Right ventricle myocardium superior (tissue), 1 donor: ENCODE results near the gene CHN2. TPM values are rescaled to one million over a fixed set of nuclear protein-coding genes. Genes with fewer than 3 reads are reported as not detected.

ENCODE experiments used
- ATAC-seq: fragments of 200-7000 bp; cut with Tn5 transposase; one replicate; pipeline ENCODE4 v1.9.1; 2020; ENCODE audit warnings: mild to moderate bottlenecking; ENCODE audit not compliant: poor library complexity
- DNase-seq: peaks from one replicate; pipeline ENCODE4 v3.0.0-alpha.2; 2020
- intact Hi-C: fragments of 100-400 bp; cut with DNase I; formaldehyde crosslinking; loops from one replicate; pipeline ENCODE4 v1.11.2; 2022
- total RNA-seq: library from RNA; stranded (reverse); fragmentation: NEBNext Ultra II Directional; extraction: Animal tissue kit (Norgen Biotek cat#: 25700); gene quantifications from one replicate; pipeline ENCODE4 v1.2.1, GENCODE V29; 2021
- donor health status: DM: no; HTN: yes; CAD: no; lungs with severe emphysema.

Gene CHN2
- total RNA-seq, 1 donor from 2014 or later = 17.7 TPM

DNA sequence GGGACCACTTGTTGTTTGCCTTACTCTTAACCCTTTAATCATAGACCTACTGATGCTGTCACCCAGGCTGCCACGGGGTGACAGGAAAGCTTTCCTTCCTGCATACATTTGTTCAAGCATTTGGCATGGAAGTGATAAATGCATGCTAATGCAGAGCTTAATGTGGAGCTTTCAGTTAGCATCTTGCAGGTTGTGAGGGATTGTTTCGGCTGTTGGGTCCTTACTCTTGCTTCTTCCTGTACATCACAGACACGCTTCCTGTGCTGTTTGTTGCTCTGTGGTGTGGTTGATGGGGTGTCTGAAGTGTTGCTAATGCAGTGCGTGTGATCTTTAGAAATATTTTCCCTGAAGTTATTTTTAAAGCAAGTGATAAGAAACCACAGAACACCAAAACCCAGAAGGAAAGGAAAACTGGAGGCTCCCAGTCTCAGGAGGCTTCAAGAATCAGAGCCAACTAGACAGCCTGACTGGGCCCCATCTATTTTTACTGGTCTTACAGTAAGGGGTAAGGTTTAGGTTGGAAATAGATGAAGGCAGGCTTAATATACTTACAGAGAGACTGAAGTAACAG is 143.1 kb downstream of the CHN2 start:
- no peak for ATAC-seq
- intact Hi-C loops = no loop called here
- no peak for DNase-seq

DNA sequence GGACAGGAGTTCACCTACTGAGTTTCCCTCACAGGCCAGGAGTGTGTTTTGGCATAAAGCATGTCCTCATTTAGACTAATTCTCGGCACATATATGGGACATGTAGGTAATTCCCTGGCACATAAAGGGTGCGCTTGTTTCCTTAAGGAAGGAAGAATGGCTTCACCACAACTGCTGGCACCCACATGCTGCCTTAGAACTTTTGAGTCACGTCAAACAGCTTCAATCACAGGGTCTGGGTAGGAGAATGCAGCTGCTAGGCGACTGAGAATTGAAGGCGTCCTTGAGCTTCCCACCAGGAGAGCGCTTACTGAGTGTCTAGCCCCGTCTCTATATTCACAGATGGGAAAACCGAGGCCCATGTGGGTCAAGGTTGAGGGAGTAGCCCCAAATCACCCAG is 146.1 kb downstream of the CHN2 start:
- DNase-seq (no peak), ATAC-seq (no peak)
- intact Hi-C loops = loop anchor here (10.0 kb wide), 1 partner anchor 146 kb away; the partner anchor contains the start of gene CHN2

DNA sequence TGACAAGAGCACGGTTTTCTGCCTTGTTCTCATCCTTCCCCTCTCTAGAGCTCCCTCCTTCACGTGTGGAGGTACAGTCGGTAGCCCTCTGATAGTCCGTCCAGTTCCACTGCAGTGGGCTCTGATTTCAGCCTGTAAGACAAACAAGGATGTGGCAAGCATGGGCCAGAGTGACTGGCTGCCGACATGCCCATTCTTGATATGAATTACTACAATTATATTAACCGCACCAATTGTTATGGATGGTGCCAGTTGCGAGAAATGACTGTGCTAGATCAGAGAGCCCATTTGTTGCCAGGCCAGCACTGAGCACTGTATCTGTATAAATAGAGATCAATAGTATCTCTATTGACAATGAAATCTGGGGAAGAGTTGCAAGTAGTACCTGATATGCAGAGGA is 146.6 kb downstream of the CHN2 start:
- intact Hi-C loops = loop anchor here (10.0 kb wide), 1 partner anchor 146 kb away; the partner anchor contains the start of gene CHN2
- ATAC-seq = no peak
- DNase-seq = no peak

DNA sequence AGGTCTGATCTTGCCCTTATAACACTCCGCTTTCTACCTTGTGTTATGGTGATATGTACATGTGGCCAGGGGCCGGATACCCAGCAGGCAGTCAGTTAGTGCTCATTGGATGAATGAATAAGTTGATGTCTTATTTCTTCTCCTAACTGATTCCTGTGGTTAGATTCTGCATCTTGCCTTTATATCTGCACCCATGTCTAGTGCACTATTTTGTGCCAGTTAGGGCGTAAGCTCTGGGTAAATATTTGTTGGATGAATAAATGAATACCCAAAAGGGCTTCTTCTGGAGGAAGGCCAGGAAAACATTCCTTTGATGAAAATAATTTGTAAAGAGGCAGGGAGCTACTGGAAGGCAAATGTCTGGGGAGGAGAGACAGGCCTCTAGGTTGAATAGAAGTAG is 148.2 kb downstream of the CHN2 start:
- ATAC-seq = no peak
- intact Hi-C loops = loop anchor here (10.0 kb wide), 1 partner anchor 148 kb away; the partner anchor contains the start of gene CHN2
- DNase-seq = no peak

DNA sequence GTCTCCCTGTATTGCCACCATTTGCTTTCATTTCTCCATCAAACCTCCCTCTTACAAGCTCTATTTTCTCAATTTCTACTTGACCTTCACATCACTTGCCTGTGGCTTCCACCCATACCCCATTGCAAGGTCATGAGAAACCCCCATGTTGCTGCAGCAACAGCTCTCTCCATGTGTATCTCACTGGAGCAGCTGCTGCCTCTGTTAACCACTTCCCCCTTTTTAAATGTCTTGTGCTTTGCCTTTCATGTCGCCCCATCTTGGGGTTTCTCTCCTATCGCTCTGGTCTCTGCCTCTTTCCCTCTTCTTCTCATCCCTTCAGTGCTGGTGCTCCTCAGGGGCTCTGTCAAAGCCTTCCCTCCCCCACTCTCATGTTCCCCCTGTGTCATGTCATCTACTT is 148.8 kb downstream of the CHN2 start:
- intact Hi-C loops = loop anchor here (10.0 kb wide), 1 partner anchor 149 kb away; the partner anchor contains the start of gene CHN2
- DNase-seq (no peak), ATAC-seq (no peak)

DNA sequence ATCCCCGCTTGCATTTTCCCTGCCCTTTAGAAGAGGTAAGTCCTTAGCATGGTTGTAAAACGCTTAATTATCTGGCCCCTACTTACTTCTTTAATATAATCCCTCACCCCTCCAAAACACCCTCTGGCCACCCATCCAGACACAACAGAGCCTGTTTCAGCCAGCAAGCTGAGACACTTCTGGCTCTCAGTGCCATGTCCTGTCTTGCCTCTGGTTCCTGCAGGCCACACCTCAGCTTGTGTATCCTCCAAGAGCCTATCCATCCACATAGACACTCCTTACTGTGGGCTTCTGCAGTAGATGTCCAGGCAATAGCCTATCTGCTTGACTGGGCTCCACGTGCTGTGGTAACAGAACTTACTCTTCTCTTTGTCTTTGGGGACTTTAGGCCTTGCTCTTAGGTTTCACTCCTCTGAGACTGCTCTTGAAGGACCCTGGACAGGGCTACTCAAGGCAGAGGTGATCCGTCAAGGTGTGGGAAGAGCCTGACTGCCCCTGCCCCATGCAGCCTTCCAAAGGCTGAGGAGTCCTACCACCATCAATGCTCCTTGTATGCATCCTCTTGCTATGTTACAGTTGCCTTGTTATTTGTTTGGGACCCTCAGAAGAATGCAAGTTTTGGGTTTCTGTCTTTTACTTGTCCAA is 149.9 kb downstream of the CHN2 start:
- ATAC-seq = no peak
- intact Hi-C loops = loop anchor here (10.0 kb wide), 1 partner anchor 150 kb away; the partner anchor contains the start of gene CHN2
- DNase-seq = no peak

DNA sequence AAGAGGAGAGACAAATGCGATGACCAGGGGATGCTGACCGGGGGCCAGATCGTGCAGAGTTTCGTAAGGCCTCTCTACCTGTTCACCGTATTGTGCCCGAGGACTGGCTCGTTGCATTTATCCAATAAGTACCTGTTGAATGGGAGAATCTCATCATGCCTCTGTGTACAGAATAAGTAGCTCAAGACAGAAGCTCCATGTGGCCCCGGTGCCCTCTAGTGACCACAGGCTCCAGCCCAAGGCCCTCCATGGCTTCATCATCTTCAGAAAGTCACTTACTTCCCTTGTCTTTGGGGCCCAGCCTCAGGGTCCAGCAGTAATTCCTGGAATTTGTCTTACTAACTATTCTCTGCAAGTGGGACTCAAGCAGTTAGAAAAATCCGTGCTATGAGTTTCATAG is 151.0 kb downstream of the CHN2 start:
- intact Hi-C loops = loop anchor here (10.0 kb wide), 1 partner anchor 151 kb away; the partner anchor contains the start of gene CHN2
- ATAC-seq (no peak), DNase-seq (peak; percentile 56)

DNA sequence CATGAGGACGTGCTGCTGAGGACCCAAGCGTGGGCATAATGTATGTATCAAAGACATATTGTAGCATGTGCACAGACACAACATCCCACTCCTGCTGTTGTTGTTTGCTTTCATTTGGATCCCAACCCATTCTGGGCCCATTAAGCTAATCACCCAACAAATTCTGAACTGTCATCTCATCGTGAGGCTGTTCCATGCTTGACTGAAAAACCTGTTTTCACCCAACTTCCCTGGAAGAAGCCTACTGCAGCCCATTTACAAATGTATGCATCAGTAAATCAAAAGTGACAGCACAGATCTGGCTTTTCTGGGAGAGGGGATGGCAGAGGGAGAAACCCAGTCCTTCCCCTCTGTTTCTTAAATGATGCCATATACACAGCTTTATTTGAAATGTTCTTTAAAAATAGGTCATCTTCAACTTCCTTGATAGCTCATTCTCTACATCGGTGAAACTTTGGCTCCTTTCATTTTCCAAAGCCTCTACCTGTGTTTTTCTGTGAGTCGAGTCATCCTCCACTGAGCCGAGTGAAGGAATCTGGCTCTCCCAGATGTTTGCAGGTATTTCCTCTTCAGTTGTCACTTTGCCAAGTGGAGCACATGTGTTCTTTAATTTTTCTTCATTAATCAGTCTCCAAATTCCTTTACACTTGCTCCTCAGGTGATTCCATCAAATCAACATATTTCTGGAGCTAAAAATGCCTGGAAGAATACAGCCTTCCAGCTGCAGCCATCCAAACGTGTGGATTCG is 151.8 kb downstream of the CHN2 start:
- intact Hi-C loops = loop anchor here (10.0 kb wide), 1 partner anchor 152 kb away; the partner anchor contains the start of gene CHN2
- DNase-seq (no peak), ATAC-seq (no peak)

DNA sequence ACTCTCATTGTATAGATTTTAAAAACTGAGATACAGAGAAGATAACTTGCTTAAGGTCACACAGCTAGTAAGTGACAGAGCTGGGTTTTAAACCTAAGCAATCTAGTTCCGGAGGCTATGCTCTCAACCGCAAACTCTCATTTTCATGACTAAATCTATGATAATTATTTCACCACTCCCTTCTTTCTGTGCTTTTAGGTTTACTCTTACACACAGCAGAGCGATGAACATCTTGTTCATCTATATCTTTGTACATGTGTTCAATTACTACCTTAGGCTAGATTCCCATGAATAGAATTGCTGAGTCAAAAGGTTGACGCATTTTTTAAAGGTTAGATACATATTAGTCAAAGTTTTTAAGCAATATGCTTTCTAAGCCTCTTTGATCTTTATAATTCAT is 154.8 kb downstream of the CHN2 start:
- intact Hi-C loops = loop anchor here (10.0 kb wide), 1 partner anchor 155 kb away; the partner anchor contains the start of gene CHN2
- DNase-seq (no peak), ATAC-seq (no peak)

DNA sequence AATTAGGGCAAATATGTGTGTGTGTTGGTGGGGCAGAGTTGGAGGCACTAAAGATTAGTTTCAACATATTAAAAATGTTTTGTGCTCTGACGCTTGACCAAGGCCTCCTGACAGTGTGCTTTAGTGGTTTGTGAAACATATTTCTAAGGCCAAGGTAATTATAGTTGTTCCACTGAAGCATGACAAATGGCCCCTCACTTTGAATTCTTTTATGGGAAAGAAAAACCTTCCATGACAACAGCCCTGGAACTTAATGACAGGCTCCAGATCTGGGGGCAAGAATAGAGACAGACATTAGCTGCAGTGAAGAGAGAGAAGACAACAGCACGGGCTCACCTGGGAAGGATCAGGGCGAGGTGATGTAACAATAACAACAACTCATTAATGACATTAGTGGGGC is 155.8 kb downstream of the CHN2 start:
- ATAC-seq = no peak
- intact Hi-C loops = no loop called here
- DNase-seq = no peak

DNA sequence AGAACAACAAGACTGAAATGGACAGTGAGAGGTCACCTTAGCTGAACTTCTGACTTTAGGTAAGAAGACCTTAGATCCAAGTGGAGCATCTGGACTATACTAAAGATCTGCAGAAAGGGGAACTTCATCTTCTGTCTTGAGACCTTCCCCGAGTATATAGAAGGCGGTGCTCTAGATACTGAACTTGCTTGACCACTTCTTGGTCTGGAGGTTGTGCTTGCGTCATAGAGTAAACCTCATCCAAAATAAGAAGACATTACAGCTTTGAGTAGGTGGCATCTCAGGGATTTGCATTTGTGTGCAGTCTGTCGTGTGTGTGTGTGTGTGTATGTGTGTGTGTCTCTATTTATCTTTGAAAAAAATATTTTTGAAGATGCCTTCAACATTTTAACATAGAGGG is 157.5 kb downstream of the CHN2 start:
- intact Hi-C loops = no loop called here
- ATAC-seq (no peak), DNase-seq (no peak)

DNA sequence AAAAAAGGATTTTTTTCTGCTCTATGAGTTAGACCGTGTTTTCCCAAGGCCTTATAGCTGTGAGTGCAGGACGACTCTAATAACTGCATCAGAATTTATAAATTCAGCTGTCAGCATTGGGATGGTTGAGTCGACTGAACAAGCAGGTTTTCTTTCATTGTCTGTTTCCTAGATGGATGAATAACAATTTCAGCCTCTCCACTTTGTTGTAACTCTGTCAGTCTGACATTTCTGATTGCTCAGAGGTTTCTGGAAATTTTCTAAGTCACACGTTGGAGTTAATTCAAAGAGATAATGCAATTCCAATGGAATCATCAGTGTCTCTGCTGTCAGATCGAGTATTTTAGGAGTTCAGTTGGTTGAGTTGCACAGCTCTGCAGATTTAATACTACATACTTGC is 159.2 kb downstream of the CHN2 start:
- intact Hi-C loops = no loop called here
- DNase-seq = no peak
- no peak for ATAC-seq

DNA sequence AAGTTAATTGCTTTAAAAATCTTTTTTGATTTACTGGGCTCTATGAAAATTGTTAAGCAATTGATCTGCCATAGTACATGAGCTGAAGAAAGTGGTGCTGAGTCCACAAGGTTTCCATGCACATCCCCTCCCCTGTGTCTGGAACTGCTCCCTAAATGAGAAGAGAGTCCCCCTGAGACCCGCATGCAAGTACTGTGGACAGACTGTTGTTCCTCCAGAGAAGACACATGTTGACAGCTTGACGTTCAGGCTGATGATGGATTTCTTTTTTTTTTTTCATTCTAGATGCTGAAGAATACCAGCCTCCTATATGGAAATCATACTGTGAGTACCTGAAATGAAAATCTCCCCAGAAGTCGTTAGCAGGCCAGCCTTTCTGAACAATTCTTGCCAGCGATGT is 159.8 kb downstream of the CHN2 start:
- ATAC-seq (no peak), DNase-seq (no peak)
- intact Hi-C loops = no loop called here

DNA sequence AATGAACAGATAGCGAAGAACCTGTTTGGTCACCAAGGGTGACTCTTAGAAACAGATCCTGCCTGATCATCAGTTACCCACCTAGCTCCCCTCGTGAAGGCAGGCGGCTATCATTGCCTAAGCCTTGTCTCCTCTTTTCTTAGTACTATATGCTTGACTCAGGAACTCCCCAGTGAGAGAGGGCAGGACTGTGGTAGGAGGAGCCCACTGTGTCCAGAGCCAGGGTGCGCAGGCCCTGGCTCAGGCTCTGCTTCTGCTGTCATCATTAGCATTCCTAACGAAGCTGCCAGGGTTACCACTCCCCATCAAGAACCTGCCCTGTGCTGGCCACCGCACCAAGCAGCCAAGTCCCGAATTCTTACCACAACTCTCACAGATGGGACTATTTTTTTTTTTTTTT is 160.8 kb downstream of the CHN2 start:
- DNase-seq = no peak
- no peak for ATAC-seq
- intact Hi-C loops = no loop called here

DNA sequence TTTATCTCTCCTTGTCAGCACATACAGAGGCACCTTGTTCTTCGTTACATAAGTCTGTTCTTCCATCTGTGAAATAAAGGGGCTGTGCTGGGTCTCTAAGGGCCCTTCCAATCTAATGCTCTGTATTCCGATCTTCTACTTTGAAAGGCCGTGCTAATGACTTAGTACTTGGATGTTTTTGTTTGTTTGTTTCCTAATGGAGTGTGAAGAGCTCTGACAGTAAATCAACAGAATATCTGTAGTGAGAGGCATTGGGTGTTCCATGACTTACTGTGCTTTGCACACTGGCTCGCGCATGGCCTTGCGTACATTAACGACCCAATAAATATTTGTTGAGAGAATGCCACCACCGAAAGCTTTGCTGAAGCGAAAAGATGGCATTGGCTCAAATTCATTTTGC is 162.1 kb downstream of the CHN2 start:
- intact Hi-C loops = no loop called here
- ATAC-seq (no peak), DNase-seq (no peak)

DNA sequence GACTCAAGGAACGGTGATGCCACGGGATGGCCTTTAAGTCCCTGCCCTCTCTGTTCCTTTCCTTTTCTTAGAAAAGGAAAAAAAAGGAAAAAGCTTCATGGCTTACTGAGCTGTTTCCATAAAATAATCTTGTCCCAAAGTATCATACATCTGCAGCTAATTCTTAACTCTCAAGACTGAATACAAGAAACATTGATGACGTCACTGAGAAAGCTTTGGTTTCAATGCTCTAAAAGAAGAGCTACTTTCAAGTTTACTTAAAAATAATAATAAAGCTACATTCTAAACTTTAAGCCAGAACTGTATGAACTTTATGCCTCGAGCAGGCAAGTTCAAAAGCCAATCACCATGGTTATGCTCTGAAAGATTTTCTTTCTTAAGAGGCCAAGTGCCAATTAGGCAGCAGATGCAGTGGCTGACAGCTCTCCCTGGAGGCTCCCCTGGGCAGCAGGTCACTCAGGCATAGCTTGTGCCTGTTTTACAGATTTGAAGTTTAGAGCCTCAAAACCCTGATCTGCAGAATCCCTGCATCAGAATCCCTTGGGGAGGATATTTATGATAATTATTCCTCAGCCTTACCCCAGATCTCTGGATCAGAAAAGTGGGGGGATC is 165.0 kb downstream of the CHN2 start:
- intact Hi-C loops = no loop called here
- no peak for ATAC-seq
- DNase-seq = no peak

DNA sequence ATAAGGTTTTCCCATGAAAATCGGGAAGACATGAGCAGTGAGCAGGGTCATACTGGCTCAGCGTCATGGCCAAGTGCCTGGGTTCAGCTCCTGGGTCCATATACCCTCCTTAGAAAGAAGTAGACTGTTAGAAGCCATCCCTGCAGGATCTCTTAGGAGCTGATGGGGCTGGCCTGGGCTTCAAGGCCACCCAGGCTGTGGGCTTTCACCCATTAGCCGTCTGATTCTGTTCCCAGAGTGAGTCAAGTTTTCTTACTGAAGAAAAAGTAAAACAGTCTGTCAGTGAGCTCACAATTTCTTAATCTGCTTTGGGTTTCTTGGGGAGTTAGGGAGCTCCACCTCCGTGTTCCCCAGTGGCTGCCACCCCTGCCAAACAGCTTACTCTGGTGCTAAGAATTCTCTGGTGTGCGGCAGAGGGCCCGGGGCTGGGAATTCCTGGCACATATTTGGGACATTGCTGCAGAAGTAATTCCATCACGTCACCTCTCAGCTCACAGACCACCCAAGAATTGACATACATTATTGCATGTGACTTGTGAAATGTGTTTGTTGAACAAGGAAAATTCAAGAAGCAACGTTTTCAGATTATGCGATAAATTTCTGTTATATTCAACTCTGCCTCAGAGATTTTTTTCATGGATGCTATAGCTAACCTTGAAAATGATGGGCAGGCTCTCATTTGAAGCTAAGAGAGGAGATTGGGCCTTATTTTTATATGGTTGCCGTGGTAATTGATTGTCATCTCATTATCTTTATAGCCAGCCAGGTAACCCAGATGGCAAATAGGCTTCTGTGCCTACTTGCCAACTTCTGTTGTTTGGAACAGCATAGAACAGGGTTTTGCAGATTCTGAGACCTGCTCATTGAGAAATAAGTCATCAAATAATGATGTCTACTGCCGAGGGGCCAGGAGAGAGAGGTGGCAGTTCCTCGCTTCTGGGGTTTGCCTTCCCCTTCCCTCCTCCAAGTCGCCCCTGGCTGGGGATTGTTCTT is 166.4 kb downstream of the CHN2 start:
- intact Hi-C loops = no loop called here
- DNase-seq (no peak), ATAC-seq (no peak)

DNA sequence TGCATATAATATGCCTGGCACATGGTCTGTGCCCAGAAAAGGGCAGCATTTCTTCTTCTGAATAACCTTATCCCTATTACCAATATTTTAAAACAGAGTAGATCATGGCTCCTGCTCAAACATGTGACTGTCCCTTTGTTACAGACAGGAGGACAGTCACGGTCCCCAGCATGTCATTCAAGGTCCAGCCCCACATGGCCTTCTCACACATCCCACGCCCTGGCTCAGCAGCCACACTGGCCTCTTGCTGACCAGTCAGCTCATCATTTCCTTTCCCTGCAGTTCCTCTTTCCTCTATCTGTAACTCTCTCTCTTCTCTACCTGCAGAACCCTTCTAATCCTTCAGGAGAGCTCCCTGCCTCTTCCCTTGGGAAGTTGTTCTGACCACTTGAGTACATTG is 167.8 kb downstream of the CHN2 start:
- DNase-seq = no peak
- ATAC-seq = no peak
- intact Hi-C loops = no loop called here
